ENCODE data around the gene RCE1.

Gene RCE1

DNA sequence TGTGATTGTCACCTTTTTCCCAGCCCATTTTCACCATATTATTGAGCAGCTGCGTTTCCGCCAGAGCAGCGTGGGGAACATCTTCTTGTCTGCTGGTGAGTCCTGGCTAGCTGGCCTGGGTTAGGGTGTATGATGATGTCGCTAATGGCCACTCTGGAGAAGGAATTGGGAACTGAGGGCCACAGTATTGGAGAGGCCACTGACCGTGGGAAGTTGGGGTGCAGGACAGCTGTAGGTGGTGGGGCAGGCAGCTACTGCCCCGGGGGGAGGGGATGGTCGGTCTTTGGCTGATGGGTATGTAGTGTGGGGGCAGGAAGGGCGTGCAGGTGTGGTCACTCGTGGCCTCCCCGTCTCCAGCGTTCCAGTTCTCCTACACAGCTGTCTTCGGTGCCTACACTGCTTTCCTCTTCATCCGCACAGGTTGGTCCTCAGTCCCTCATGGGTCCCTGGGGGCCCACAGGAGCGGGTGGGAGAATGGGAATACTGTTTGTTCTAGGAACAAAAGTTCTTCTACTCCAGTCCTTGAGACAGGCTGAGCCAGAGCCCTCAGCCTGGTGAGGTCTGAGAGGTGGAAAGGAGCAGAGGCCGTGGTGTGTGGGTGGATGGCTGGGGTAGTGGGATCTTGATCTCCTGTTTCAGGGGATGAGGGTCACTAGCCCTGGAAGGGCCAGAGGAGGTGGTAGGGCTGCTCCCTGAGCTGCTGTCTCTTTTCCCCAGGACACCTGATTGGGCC is 2.1 kb downstream of the RCE1 start:
- no peak for DNase-seq (ENCODE audit: low read depth)

DNA sequence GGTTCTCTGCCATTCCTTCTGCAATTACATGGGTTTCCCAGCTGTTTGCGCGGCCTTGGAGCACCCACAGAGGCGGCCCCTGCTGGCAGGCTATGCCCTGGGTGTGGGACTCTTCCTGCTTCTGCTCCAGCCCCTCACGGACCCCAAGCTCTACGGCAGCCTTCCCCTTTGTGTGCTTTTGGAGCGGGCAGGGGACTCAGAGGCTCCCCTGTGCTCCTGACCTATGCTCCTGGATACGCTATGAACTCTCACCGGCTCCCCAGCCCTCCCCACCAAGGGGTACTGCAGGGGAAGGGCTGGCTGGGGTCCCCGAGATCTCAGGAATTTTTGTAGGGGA is 2.6 kb downstream of the RCE1 start:
- no peak for DNase-seq (ENCODE audit: low read depth)

DNA sequence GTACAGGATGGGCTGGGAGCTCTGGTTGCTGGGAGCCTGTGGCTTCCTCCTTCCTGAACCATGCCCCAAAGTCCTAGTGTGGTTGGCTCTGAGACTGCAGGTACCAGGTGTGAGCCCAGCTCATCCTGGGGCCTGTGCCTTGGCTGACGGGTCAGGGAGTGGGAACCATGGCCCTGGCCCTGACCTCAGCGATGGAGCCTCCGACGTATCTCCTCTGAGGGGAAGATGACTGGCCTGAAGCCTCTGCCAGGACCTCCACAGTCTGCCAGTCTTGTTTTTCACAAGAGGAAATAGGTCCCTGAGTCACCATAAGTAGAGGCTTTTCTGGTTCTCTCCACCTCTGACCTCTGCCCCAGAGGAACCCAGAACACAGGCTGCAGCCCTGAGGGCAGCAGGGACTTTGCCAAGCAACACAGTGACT is 3.4 kb downstream of the RCE1 start:
- DNase-seq (ENCODE audit: low read depth) = no peak

DNA sequence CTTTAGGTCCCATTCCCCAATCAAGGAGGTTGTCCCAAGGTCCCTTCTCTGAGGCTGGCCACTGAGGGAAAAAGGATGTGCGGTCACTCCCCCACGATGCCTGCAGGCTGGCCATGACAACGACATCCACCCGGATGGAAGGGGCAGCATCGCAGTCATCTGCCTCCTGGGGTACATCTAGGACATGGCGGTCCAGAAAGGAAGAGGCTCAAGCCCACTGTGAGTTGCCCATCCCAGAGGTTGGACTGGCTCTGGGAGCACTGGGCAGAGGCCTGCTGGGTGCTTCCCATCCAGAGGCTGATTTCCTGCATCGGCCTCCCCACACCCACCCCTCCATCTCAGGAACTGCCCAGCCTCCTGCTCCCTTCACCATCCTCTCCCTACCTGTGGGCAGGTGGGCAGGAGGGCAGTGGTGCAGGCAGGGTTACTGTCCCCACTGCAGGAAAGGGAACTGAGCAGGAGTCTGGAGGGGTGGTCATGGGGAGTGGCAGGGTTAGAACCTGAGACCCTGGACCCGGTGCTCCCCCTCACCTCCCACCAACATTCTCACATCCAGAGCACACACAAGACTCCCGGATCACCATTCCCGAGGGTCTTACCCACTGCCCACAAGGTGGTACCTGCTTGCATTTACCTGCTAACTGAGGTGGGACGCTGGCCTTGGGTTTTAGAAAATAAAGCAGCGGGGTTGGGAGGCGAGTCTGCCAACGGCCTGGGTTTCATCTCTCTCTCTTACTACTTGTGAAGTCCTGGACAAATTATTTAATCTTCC is 4.4 kb downstream of the RCE1 start:
- DNase-seq (ENCODE audit: low read depth) = no peak

DNA sequence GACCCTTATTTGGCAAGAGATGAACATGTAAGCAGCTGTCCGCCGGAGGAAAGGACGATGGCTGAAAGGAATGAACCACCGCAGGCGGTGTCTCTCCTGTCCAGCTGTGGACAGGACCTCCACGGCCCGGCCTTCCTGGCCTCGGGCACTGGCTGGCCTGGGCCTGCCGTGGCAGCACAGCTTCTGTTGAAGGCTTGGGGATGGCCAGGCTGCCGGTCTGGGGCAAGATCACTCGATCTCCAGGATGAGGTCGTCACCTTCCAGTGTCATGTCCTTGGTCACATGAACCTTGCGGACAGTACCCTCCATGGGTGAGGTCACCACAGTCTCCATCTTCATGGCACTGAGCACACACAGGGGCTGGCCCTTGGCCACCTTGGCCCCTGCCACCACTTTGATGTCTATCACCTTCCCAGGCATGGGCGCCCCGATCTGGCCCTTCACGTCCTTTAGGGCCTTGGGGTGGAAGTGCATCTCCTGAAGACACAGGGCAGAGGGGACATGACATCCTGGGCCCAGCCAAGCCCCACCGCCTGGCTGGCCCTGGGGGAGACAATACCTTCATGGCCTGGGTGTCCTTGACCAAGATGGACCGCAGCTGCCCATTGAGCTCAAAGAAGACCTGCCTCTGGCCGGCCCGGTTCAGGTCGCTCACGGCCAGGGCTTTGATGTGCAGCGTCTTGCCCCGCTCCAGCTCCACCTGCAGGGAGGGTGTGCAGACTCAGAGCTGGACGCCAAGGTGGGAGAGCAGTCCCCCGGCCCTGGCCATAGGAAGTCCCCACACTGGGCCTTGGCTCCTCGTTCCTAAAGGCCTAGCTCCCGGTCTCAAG is 5.6 kb downstream of the RCE1 start:
- no peak for DNase-seq (ENCODE audit: low read depth)

DNA sequence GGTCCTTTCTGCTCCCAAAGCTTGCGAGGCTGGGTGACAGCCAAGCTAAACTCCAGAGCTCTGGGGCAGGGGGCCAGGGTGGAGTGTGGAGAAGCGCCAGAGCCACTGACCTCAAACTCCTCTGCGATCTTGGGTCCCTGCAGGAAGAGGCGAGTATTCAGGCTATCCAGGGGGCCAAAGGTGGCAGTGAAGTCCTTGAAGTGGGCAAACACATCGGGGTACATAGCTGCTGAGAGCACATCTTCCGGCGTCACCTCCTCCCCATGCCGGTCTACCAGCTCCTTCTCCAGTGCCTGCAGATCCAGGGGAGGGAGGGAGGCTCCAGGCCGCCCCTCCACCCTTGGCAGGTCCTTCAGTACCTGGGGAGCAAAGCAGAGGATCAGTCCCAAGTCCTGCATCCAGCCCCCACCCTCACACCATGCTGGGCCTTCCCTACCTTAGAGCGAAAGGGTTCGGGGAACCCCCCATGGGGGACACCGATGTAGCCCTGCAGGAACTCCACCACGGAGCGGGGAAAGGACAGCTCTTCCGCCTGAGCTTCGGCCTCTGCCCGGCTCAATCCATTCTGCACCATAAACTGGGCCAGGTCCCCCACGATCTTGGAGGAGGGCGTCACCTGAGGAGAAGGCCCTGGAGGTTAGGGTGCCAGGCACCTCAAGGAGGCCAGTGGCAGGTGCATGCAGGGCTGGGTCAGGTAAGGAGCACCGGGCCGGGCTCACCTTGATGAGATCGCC is 6.4 kb downstream of the RCE1 start:
- no peak for DNase-seq (ENCODE audit: low read depth)

DNA sequence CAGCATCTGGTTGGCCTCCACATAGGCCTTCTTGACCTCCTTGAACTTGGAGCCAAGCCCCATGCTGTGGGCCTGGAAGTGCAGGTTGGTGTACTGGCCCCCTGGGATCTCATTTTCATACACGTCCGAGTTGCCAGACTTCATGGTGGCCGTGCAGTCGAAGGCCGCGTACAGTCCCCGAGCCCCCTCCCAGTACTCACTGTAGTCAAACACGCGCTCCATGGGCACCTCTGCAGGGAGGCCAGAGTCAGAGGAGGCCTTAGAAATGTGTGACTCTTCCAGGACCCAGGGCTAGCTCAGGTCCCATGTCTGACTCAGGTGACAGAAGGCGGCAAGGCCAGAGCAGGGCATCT is 7.0 kb downstream of the RCE1 start:
- DNase-seq (ENCODE audit: low read depth) = no peak

DNA sequence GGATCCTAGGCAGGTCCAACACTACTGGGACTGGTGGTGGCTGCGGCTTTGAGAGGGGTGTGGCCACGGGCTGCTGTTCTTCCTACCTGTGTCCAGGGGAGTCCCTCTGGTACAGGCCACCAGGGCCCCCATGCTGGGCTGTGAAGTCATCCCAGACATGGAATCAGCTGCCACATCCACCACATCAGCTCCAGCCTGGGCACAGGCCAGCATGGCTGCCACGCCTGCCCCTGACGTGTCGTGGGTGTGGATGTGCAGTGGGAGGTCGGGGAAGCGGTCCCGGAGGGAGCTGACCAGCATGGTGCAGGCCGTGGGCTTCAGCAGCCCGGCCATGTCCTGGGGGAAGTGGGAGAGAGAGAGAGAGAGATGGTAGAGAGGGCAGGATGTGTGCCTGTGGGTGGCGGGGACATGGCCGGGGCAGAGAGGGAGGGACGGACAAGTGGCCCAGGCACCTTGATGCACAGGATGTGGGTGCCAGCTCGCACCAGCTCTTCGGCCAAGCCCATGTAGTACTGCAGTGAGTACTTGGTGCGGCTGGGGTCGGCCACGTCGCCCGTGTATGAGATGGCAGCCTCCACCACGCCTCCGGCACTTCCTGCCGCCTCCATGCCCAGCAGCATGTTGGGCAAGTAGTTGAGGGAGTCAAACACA is 7.5 kb downstream of the RCE1 start:
- DNase-seq (ENCODE audit: low read depth) = no peak

DNA sequence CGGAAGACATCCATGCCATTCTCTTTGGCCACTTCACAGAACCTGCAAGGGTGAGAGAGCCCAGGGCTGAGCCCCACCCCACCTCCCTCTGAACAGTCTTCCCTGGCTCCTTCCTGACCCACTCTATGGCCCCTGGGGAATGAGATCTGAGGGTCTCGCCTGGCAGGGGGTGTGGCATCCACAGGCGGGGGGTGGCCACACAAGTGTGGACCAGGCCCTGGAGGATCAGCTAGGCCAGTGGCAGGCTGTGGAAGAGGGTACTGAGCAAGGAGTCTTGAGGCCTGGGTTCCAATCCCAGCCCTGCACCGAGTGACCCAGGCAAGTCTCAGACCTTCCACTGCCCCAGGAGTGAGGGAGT is 8.0 kb downstream of the RCE1 start:
- DNase-seq (ENCODE audit: low read depth) = no peak

DNA sequence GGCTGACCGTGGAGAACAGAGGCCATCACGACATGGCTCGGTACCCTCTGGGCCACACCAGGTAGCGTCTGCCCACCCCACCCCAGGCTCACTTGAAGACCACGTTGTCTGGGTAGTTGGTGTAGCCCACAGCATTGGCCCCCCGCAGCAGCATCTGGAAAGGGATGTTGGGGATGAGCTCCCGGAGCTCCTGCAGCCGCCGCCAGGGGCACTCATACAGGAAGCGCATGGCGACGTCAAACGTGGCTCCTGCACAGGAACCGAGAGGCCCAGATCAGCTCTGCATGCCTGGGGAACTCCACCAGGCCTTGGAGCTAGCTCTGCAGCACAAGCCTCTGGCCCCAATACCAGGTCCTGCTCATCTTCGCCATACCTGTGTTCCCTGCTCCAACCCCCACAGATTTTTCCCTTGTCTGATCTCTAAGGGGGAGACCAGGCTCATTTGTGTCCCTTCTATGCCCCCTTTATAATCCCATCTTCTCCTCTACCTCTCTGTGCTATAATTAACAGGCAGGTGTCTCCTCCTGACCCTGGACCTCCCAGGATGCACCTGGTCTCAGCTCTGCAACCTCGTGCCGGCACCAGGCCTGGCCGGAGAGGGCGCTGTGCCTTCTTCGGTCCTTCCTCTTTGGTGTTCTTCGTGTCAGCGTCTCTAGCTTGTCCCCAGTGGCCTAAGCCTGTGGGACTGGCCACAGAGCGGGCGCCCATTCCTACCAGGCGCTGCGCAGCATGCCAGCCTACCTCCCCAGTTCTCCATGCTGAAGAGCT is 8.6 kb downstream of the RCE1 start:
- DNase-seq (ENCODE audit: low read depth) = no peak

DNA sequence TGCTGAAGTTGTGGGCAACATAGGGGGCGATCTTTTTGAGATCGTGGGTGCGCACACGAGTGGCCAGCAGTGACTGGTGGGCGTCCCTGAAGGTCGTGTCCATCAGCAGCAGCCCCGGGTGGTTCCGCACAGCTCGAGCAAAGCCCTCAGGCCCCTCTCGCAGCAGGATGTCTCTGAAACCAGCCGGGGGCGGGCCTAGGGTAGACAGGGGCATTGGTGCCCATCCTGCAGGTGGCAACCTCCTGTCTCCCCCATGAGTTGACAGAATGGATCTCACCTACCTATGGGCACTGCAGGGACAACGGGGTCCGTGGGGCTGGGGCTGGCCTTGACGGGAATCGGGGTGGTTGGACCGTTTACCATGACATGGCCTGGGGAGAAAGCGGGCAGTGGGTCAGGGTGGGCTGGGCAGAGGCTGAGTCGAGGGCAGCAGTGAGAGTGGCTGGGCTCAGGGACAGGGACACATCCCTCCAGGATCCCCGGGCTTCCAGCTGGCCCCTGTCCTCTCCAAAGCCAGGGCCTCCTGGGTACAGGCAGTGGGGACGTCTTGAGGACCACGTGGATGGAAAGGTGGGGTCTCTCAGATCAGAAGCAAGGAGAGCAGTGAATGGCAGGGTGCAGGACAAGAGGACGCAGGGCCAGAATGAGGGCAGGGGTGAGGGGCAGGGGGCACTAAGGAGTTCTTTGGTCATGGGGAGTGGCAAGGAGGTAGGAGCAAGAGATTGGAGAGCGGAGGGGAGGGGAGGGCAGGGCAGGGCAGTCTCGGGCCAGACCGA is 9.4 kb downstream of the RCE1 start:
- DNase-seq (ENCODE audit: low read depth) = no peak

DNA sequence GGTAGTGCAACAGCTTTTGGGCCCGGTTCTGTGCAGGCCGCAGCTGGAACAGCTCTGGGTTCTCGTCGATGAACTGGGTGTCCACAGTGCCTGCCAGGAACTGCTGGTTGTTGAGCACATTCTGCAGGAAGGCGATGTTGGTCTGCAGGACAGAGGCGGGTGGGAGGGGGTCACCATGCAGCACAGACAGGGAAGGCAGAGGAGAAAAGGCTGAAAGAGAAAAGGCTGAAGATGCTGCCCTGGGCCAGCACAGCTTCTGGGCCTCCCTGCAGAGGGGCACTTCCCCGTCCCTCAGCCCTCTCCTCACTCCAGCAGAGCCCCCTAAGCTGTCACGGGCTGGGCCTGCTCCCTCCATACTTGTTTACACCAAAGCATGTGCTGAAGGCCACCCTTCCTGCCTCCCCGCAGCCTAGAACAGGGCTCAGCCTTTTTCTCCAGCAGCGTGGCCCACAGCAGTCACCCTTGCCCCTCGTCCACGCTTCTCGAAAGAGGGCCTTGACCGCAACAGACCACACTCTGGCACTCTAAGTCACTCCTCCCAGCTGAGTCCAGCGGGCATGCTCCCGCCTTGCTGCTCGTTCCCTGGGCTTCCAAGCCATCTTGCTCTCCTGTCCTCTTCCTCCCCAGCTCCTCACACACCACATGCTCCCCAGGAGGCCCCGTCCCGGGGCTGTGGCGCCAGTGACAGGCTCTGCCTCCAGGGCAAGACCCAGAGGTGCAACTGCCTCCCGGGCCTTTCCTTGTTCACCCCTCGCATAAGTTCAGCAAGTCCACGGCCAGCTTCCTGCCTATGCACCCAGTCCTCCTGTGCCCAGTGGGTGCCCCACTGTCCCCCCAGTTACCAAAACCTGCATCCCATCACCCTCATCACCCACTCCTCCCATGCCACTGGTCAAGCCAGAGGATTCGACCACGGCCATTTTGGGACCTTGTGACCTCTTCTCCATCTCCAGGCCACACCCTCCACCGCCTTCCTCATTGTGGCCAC is 10.3 kb downstream of the RCE1 start:
- DNase-seq (ENCODE audit: low read depth) = no peak

DNA sequence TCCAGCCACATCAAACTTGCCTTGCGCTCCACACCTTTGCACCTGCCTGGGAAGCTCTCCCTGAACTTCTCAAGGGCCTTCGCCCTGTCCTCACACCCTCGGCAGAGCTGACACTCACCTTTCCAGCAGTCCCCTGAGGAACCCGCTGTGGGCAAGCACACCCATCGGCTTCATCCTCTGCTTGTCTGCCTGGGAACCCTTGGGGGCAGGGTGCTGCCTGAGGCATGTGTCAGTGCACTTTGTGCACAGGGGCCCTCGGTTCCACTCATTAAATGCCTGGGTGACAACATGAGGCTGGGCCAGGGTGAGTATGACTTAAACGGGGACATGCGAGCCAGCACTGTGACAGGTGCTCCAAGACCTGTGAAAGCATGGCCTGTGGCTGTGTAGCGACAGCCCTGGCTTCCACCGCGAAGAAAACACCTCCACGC is 11.0 kb downstream of the RCE1 start:
- no peak for DNase-seq (ENCODE audit: low read depth)

DNA sequence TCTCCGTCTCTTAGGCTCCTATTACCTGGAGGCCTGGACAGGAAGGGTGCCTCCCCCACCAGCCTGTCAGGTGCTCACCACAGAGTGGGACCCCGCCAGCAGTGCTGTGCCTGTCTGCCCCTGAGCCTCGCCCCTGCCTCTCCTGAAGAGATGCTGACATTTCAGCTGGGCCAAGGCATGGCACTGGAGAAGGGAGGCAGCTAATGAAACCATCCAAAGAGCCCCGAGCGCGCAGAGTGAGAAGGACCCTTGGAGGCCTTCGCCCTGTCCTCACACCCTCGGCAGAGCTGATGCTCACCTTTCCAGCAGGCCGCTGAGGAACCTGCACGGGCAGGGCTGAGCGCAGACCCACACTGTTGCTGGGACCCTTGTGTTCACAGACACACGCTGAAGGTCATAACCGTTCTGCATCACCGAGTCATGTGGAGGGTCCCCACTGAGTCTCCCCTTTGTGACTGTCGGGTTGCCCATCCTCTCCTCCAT is 11.5 kb downstream of the RCE1 start:
- DNase-seq (ENCODE audit: low read depth) = no peak

DNA sequence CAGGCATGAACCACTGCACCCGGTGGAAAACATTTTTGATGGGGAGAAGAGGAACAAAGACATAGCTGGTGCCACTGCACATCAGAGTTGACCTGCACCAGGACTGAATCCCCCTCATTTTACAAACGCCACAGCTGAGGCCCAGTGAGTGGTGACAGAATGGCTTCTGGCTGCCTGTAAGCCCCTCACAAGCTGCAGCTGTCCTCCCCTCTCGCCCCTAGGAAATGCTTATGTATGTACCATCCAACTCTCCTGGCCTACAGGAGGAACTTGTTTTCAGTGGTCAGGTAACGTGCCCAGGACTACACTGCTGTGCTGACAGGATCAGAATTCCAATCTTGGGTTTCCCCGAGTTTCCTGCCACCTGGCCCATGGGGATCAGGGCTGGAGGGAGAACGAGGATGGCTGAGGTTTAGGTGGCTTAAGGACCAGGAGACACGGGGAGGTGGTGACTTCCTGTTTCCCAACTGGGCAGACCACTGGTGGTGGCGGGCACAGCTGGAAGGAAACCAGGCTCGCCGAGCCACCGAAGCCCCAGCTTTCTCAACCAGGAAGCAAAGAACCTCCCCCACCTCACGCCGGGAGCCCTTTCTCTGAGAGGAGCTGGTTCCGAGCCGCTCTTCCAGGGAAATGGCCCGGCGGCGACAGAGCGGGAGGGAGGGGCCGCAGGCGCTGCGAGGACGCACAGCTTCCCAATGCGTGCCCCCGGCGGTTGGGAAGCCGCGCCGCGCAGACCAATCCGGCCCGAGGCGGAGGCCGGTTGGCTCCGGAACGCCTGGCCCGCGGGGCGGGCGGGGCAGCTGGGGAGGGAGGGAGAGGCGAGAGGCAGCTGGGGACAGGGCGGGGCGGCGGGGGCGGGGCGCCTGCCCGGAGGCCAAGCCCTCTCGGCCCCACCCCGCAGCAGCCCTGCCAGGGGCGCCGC is 12.6 kb downstream of the RCE1 start:
- DNase-seq (ENCODE audit: low read depth) = peak; percentile 58

DNA sequence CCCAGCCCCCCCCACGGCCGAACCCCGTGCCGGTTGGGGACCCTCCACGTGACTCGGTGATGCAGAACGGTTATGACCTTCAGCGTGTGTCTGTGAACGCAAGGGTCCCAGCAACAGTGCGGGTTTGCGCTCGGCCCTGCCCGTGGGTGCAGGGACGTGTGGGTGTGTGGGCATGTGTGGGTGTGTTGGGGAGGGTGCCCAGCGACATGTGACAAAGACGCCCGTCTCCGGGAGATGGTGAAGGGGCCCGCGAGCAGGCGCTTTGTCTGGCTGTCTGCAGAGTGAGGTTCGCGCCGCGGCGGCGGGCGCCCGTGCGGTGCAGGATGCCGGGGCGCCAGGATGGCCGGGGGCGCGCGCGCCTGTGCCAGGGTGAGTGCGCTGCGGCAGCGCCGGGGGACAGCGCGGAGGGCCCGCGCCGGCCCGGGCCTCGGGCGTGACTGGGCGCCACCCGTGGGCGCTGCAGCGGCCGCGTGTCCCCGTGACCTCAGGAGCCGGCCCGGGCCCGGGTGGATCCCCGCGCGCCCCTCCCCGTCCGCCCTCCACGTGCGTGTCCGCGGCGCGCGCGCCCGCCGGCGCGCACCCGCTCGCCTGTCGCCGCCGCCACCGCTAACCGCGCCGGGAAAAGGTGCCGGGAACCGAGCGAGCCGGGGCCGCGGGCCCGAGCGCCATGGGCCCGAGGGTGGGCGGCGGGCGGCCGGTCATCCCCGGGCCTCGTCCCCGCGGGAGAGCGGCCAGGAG is 13.4 kb downstream of the RCE1 start, which contains the start of gene LRFN4:
TSS of gene LRFN4 (plus strand) at position 569 of the 738 bp plus-strand sequence. CDS start 681 bp downstream, outside the sequence.
- no peak for DNase-seq (ENCODE audit: low read depth)

All from activated gamma-delta T cell treated with anti-CD3 and anti-CD28 coated beads, Interleukin-2, amount 50 U/mL, for 16 hours (primary cell).